HCT116 (cell line): ENCODE results near the gene GPR68. TPM values are rescaled to one million over a fixed set of nuclear protein-coding genes. Genes with fewer than 3 reads are reported as not detected.

Experiments
- ATAC-seq: fragments of 200-7000 bp; cut with Tn5 transposase; 2 replicates; pipeline ENCODE4 v1.9.1; 2020; ENCODE audit warnings: mild to moderate bottlenecking, moderate library complexity
- BruUV-seq: library from RNA; stranded (reverse); fragments of 400-500 nt; replicated peaks from 2 replicates; lab custom pipeline; 2021; lab: Mats Ljungman, UMichigan
- CTCF ChIA-PET: fragments of 300-600 bp; sonication (Branson Sonifier 250); formaldehyde crosslinking; loops from one replicate; lab custom pipeline; 2021; ENCODE audit warnings: antibody characterized with exemption; lab: Charles Lee
- POLR2A ChIA-PET: fragments of 300-600, 350-600 bp; sonication (Branson Sonifier 250); formaldehyde crosslinking; loops from one replicate; lab custom pipeline; 2021; ENCODE audit warnings: antibody characterized with exemption; lab: Charles Lee
- RAD21 ChIA-PET, 2 experiments: fragments of 300-600 bp; sonication (Branson Sonifier 250); formaldehyde crosslinking; loops; one replicate each; lab custom pipeline; 2023; ENCODE audit warnings: low total read pairs in 2 of 2; ENCODE audit not compliant: uncharacterized antibody in 2 of 2, unreplicated experiment in 2 of 2, low non-redundant PET in 1 of 2; lab: Charles Lee
- DNase-seq: peaks from one replicate; pipeline ENCODE4 v3.0.0-alpha.2; 2010; ENCODE audit warnings: low read depth, low spot score
- H2AFZ ChIP-seq: fragments of 200-600 bp; shearing (Covaris generic), sonication (generic); 2 replicates; pipeline ENCODE4 v1.6.1; 2017; ENCODE audit warnings: low read depth, mixed run types, mixed read lengths, antibody characterized with exemption, low read length; ENCODE audit not compliant: poor library complexity, severe bottlenecking
- H3K27ac ChIP-seq: 2 replicates; pipeline ENCODE4 v1.5.1; 2012; ENCODE audit warnings: low read depth, low read length
- H3K27me3 ChIP-seq: fragments of 200-600 bp; sonication (generic); 2 replicates; pipeline ENCODE4 v1.6.1; 2016; ENCODE audit warnings: mixed run types, low read length, mixed read lengths; ENCODE audit not compliant: insufficient read depth
- H3K36me3 ChIP-seq, 2 experiments: fragments of 200-500 bp in 1 of 2; fragments of 200-600 bp in 1 of 2; sonication (Bioruptor generic) in 1 of 2; sonication (generic) in 1 of 2; 2 replicates each; pipeline versions ENCODE4 v1.5.1 to v1.6.1; 2014 to 2016; ENCODE audit warnings: low read length in 2 of 2, inconsistent platforms in 1 of 2, mixed read lengths in 1 of 2, mixed run types in 1 of 2; ENCODE audit not compliant: insufficient read depth in 2 of 2, control insufficient read depth in 1 of 2
- H3K4me1 ChIP-seq, 2 experiments: fragments of 200-600 bp in 1 of 2; sonication (generic) in 1 of 2; 2 replicates each; pipeline versions ENCODE4 v1.5.1 to v1.6.1; 2012 to 2017; ENCODE audit warnings: low read length in 2 of 2, inconsistent platforms in 1 of 2, mild to moderate bottlenecking in 1 of 2, mixed read lengths in 1 of 2, mixed run types in 1 of 2, moderate library complexity in 1 of 2; ENCODE audit not compliant: insufficient read depth in 2 of 2, control insufficient read depth in 1 of 2
- H3K4me2 ChIP-seq: fragments of 200-600 bp; sonication (generic); 2 replicates; pipeline ENCODE4 v1.6.1; 2017; ENCODE audit warnings: mixed run types, low read length, mixed read lengths
- H3K4me3 ChIP-seq, 2 experiments: fragments of 200-600 bp in 1 of 2; sonication (generic) in 1 of 2; replicated peaks in 1 of 2; 2 replicates each; pipeline ENCODE4 v1.5.1; 2011 to 2016; ENCODE audit warnings: low read length in 2 of 2, control low read depth in 1 of 2, low read depth in 1 of 2, mild to moderate bottlenecking in 1 of 2, mixed read lengths in 1 of 2, mixed run types in 1 of 2
- H3K79me2 ChIP-seq: fragments of 200-600 bp; sonication (generic); 2 replicates; pipeline ENCODE4 v1.6.1; 2017; ENCODE audit warnings: mild to moderate bottlenecking, mixed run types, low read length, moderate library complexity, mixed read lengths; ENCODE audit not compliant: insufficient read depth
- H3K9ac ChIP-seq: fragments of 200-600 bp; sonication (generic); 2 replicates; pipeline ENCODE4 v1.6.1; 2016; ENCODE audit warnings: low read length, mixed read lengths
- H3K9me2 ChIP-seq: fragments of 200-600 bp; sonication (generic), shearing (Covaris generic); 2 replicates; pipeline ENCODE4 v1.6.1; 2017; ENCODE audit warnings: mixed run types, mild to moderate bottlenecking, moderate library complexity; ENCODE audit not compliant: insufficient read depth
- H3K9me3 ChIP-seq, 2 experiments: fragments of 200-500 bp in 1 of 2; fragments of 200-600 bp in 1 of 2; sonication (Bioruptor generic) in 1 of 2; sonication (generic) in 1 of 2; 2 replicates each; pipeline ENCODE4 v1.6.1; 2014 to 2017; ENCODE audit warnings: low read length in 2 of 2, mixed read lengths in 2 of 2, inconsistent platforms in 1 of 2, low read depth in 1 of 2, mild to moderate bottlenecking in 1 of 2, mixed run types in 1 of 2, moderate library complexity in 1 of 2; ENCODE audit not compliant: control insufficient read depth in 1 of 2, insufficient read depth in 1 of 2
- H4K20me1 ChIP-seq: fragments of 200-600 bp; sonication (generic), shearing (Covaris generic); 2 replicates; pipeline ENCODE4 v1.6.1; 2017; ENCODE audit warnings: mixed run types, mild to moderate bottlenecking, moderate library complexity; ENCODE audit not compliant: insufficient read depth
- CEBPB ChIP-seq: IDR thresholded peaks from 2 replicates; pipeline ENCODE4 v1.6.1; 2012; ENCODE audit warnings: low read depth
- EGR1 ChIP-seq: IDR thresholded peaks from 2 replicates; pipeline ENCODE4 v1.6.1; 2012; ENCODE audit warnings: low read depth
- ELF1 ChIP-seq: IDR thresholded peaks from 2 replicates; pipeline ENCODE4 v1.6.1; 2012; ENCODE audit warnings: low read depth, borderline replicate concordance
- EZH2 ChIP-seq: fragments of 200-600 bp; sonication (generic); IDR thresholded peaks from 2 replicates; pipeline ENCODE4 v1.6.1; 2017; ENCODE audit warnings: antibody characterized with exemption, mixed run types
- EZH2phosphoT487 ChIP-seq: fragments of 200-600 bp; IDR thresholded peaks from 2 replicates; pipeline ENCODE4 v1.6.1; 2018; ENCODE audit warnings: antibody characterized with exemption, borderline replicate concordance
- FOSL1 ChIP-seq: IDR thresholded peaks from 2 replicates; pipeline ENCODE4 v1.6.1; 2012; ENCODE audit warnings: low read depth
- JUND ChIP-seq: IDR thresholded peaks from 2 replicates; pipeline ENCODE4 v1.6.1; 2012
- RAD21 ChIP-seq: IDR thresholded peaks from 2 replicates; pipeline ENCODE4 v1.6.1; 2012; ENCODE audit warnings: low read depth, mild to moderate bottlenecking
- SIN3A ChIP-seq: IDR thresholded peaks from 2 replicates; pipeline ENCODE4 v1.6.1; 2012; ENCODE audit warnings: low read depth
- YY1 ChIP-seq: IDR thresholded peaks from 2 replicates; pipeline ENCODE4 v1.6.1; 2011; ENCODE audit warnings: low read length, low read depth, moderate library complexity, mild to moderate bottlenecking; ENCODE audit not compliant: insufficient replicate concordance; ENCODE audit errors: extremely low read depth
- ZBTB33 ChIP-seq: IDR thresholded peaks from 2 replicates; pipeline ENCODE4 v1.6.1; 2011; ENCODE audit warnings: mild to moderate bottlenecking, low read length, moderate library complexity; ENCODE audit not compliant: insufficient replicate concordance; ENCODE audit errors: extremely low read depth
- ZFX ChIP-seq: fragments of 450-650 bp; IDR thresholded peaks from 2 replicates; pipeline ENCODE4 v1.6.1; 2017
- intact Hi-C: fragments of 100-400 bp; cut with micrococcal nuclease; formaldehyde crosslinking; loops from 2 replicates; pipeline ENCODE4 v1.10.0; 2022
- total RNA-seq: library from RNA; stranded (reverse); gene quantifications from one replicate; pipeline ENCODE4 v1.2.1, GENCODE V29; 2021; ENCODE audit not compliant: unreplicated experiment

The GPR68 gene
- total RNA-seq, 1 experiment from 2014 or later = not detected

DNA sequence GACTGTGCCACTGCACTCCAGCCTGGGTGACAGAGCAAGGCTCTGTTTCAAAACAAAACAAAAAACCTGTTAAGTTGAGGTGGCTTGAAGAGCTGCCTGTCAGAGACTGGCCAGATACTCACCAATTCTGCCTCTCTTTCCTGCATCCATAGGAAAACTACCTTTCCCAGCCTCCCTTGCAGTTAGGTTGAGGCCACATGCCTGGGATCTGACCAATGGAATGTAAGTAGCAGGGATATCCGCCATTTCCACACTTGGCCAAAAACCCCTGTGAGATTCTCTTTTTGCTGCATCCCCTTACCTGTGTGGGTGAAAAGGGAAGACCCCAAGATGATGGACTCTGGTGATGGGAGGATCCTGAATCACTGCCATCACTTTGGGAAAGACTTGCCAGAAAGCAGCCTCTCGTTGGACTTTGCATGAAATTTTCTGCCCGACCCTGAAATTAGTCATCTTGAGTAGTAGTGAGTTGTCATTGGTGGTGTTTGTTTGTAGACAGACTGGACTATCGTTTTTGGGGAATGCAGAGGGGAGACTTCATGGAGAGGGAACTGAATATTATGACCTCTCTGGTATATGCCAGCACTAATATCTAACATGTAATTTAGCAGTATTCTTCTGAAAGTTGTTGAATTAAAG is 14.0 kb downstream of the GPR68 start:
- TF ChIP-seq EZH2 = no peak
- TF ChIP-seq, all 23 proteins: peak for 0
- Histone ChIP-seq H4K20me1 (no peaks in the 10 kb centered on the region), H3K36me3 (no peaks in the 10 kb centered on the region), H3K9ac (no peak overlapping the region), H3K4me2 (no peak overlapping the region), H3K27ac (no peak overlapping the region), H3K4me1 (no peaks in the 10 kb centered on the region), H3K79me2 (no peaks in the 10 kb centered on the region), H3K9me3 (no peaks in the 10 kb centered on the region), H3K27me3 (no peaks in the 10 kb centered on the region), H3K9me2 (no peaks in the 10 kb centered on the region), H3K4me3 (no peak overlapping the region), H2AFZ (no peak overlapping the region)
- no peak for DNase-seq
- intact Hi-C loops = no loop called here
- ChIA-PET POLR2A (no interaction called here), CTCF (no interaction called here), RAD21 (no interaction called here)
- BruUV-seq = no TSS peak
- ATAC-seq = peak; percentile 60; the same call in 1 of the 2 replicates

DNA sequence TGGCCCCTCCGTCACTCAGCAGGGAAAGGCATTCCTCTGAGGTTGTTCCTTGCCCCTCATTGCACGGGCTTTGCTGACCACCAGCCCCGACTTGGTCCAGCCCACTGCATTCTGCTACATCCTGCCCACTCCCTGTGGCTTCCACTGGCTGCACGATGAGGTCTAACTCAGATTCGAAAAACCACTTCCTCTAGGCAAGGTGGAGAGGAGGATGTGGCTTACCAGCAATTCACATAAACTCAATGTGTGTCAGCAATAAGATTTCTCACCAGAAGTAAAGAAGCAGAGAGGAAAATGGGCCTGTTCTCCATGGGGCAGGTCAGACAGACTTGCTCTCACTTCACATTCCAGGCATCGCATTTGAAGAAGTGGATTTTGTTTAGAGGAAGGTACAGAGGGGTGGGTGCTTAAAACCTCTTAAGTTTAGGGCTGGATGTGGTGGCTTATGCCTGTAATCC is 14.7 kb downstream of the GPR68 start:
- no peak for DNase-seq
- ATAC-seq = no peak
- Histone ChIP-seq H4K20me1 (no peaks in the 10 kb centered on the region), H3K4me3 (no peak overlapping the region), H3K4me2 (no peak overlapping the region), H2AFZ (no peak overlapping the region), H3K9me3 (no peaks in the 10 kb centered on the region), H3K9me2 (no peaks in the 10 kb centered on the region), H3K9ac (no peak overlapping the region), H3K27ac (no peak overlapping the region), H3K4me1 (no peaks in the 10 kb centered on the region), H3K36me3 (no peaks in the 10 kb centered on the region), H3K27me3 (no peaks in the 10 kb centered on the region), H3K79me2 (no peaks in the 10 kb centered on the region)
- CTCF ChIA-PET = no interaction called here
- POLR2A ChIA-PET = no interaction called here
- RAD21 ChIA-PET = no interaction called here
- BruUV-seq = no TSS peak
- TF ChIP-seq EGR1 = no peak
- no peak for TF ChIP-seq YY1
- no peak for TF ChIP-seq JUND
- no peak for TF ChIP-seq EZH2
- TF ChIP-seq ZFX = no peak
- no peak for TF ChIP-seq SIN3A
- no peak for TF ChIP-seq CEBPB
- no peak for TF ChIP-seq ELF1
- TF ChIP-seq RAD21 = no peak
- TF ChIP-seq ZBTB33 = no peak
- TF ChIP-seq EZH2phosphoT487 = no peak
- TF ChIP-seq FOSL1 = no peak
- intact Hi-C loops = no loop called here
